SK-N-SH treated with all-trans-retinoic acid at 6 μM for 48 hours (cell line): ENCODE measurements around the gene QSER1.

Experiments used
- ATAC-seq: fragments of 200-7000 bp; cut with Tn5 transposase; 3 replicates; pipeline ENCODE4 v1.9.1; 2020; ENCODE audit warnings: mild to moderate bottlenecking, moderate library complexity
- ARNTL ChIP-seq: fragments of 450-650 bp; formaldehyde crosslinking; IDR thresholded peaks from 2 replicates; pipeline ENCODE4 v1.5.0; 2020; ENCODE audit warnings: low read depth, mild to moderate bottlenecking, moderate library complexity, borderline replicate concordance
- BACH2 ChIP-seq: fragments of 250-450 bp; sonication (Bioruptor Pico); IDR thresholded peaks from 2 replicates; pipeline ENCODE4 v1.9.0; 2021; ENCODE audit warnings: mild to moderate bottlenecking, borderline replicate concordance
- CREB5 ChIP-seq: fragments of 250-450 bp; sonication (Bioruptor Pico); IDR thresholded peaks from 2 replicates; pipeline ENCODE4 v1.5.1; 2020; ENCODE audit warnings: low read depth, mild to moderate bottlenecking, moderate library complexity
- CSDC2 ChIP-seq: fragments of 250-450 bp; sonication (Bioruptor Pico); IDR thresholded peaks from 2 replicates; pipeline ENCODE4 v1.5.0; 2020; ENCODE audit warnings: mild to moderate bottlenecking, moderate library complexity
- ESRRG ChIP-seq: fragments of 250-450 bp; sonication (Bioruptor Pico); IDR thresholded peaks from 2 replicates; pipeline ENCODE4 v1.6.1; 2021; ENCODE audit warnings: mild to moderate bottlenecking
- GLIS3 ChIP-seq: fragments of 250-450 bp; sonication (Bioruptor Pico); IDR thresholded peaks from 2 replicates; pipeline ENCODE4 v1.5.0; 2020; ENCODE audit warnings: mild to moderate bottlenecking, moderate library complexity
- ISL1 ChIP-seq: fragments of 250-450 bp; sonication (Bioruptor Pico); IDR thresholded peaks from 2 replicates; pipeline ENCODE4 v2.1.2; 2022; ENCODE audit warnings: mild to moderate bottlenecking, moderate library complexity
- OSR1 ChIP-seq: fragments of 250-450 bp; sonication (Bioruptor Pico); IDR thresholded peaks from 2 replicates; pipeline ENCODE4 v1.8.0; 2022; ENCODE audit warnings: moderate library complexity, mild to moderate bottlenecking, inconsistent platforms
- PATZ1 ChIP-seq: fragments of 250-450 bp; sonication (Bioruptor Pico); IDR thresholded peaks from 2 replicates; pipeline ENCODE4 v1.8.0; 2020; ENCODE audit warnings: mild to moderate bottlenecking, moderate library complexity, borderline replicate concordance
- POU6F1 ChIP-seq: fragments of 250-450 bp; sonication (Bioruptor Pico); IDR thresholded peaks from 2 replicates; pipeline ENCODE4 v1.8.0; 2021; ENCODE audit warnings: low read depth, mild to moderate bottlenecking, moderate library complexity, borderline replicate concordance
- PPARA ChIP-seq: fragments of 250-450 bp; sonication (Bioruptor Pico); IDR thresholded peaks from 2 replicates; pipeline ENCODE4 v1.5.0; 2020; ENCODE audit warnings: mild to moderate bottlenecking, borderline replicate concordance
- RARB ChIP-seq: fragments of 250-450 bp; sonication (Bioruptor Pico); IDR thresholded peaks from 2 replicates; pipeline ENCODE4 v1.8.0; 2021; ENCODE audit warnings: mild to moderate bottlenecking, moderate library complexity
- SNAI2 ChIP-seq: fragments of 250-450 bp; sonication (Bioruptor Pico); IDR thresholded peaks from 2 replicates; pipeline ENCODE4 v1.5.0; 2020; ENCODE audit warnings: mild to moderate bottlenecking, moderate library complexity
- TOX ChIP-seq: fragments of 250-450 bp; sonication (Bioruptor Pico); IDR thresholded peaks from 2 replicates; pipeline ENCODE4 v1.8.0; 2021; ENCODE audit warnings: mild to moderate bottlenecking, moderate library complexity, borderline replicate concordance
- TSHZ2 ChIP-seq: fragments of 250-450 bp; sonication (Bioruptor Pico); IDR thresholded peaks from 2 replicates; pipeline ENCODE4 v1.5.0; 2020; ENCODE audit warnings: mild to moderate bottlenecking, moderate library complexity
- ZFP3 ChIP-seq: fragments of 250-450 bp; sonication (Bioruptor Pico); IDR thresholded peaks from 2 replicates; pipeline ENCODE4 v1.5.0; 2020; ENCODE audit warnings: mild to moderate bottlenecking, moderate library complexity
- ZFP30 ChIP-seq: fragments of 450-650 bp; formaldehyde crosslinking; IDR thresholded peaks from 2 replicates; pipeline ENCODE4 v1.5.0; 2022; ENCODE audit warnings: mild to moderate bottlenecking, moderate library complexity
- ZNF565 ChIP-seq: fragments of 450-650 bp; formaldehyde crosslinking; conservative IDR thresholded peaks from 2 replicates; pipeline ENCODE4 v1.5.0; 2020; ENCODE audit warnings: low read depth, mild to moderate bottlenecking, moderate library complexity
- ZNF70 ChIP-seq: fragments of 450-650 bp; formaldehyde crosslinking; IDR thresholded peaks from 2 replicates; pipeline ENCODE4 v1.5.0; 2020; ENCODE audit warnings: mild to moderate bottlenecking, moderate library complexity
- ZNF8 ChIP-seq: fragments of 450-650 bp; formaldehyde crosslinking; IDR thresholded peaks from 2 replicates; pipeline ENCODE4 v1.5.0; 2020; ENCODE audit warnings: mild to moderate bottlenecking, moderate library complexity
- TF ChIP-seq, protein P1 (sequence below): fragments of 250-450 bp; sonication (Bioruptor Pico); IDR thresholded peaks from 2 replicates; pipeline ENCODE4 v1.5.1; 2021; ENCODE audit warnings: mild to moderate bottlenecking, moderate library complexity

QSER1 gene

DNA sequence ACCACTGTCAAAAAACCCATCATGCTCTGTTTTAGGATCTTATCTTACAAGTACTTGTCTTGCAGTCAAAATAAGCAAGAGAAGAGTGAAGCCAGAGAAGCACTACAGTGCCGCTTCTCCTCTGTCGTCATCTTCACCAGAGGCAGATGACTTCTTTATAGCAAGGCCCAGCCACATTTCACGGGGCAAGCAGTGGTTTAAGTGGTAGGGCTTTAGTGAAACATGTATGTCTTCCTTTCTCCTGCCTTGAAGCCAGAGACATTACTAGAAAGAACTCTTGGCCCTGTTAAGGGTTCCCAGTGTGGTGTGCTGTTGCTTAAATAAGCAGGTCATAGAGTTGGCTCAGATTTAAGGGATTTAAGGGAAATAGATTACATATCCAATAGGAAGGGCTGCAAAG, 80.2 kb downstream of the QSER1 start:
- TF ChIP-seq OSR1 (CRISPR knock-in tag) (no peak), ESRRG (CRISPR knock-in tag) (no peak), POU6F1 (no peak), ARNTL (CRISPR knock-in tag) (no peak), CREB5 (CRISPR knock-in tag) (no peak), TOX (CRISPR knock-in tag) (no peak), CSDC2 (CRISPR knock-in tag) (no peak), ZNF8 (CRISPR knock-in tag) (no peak), PPARA (no peak), TSHZ2 (CRISPR knock-in tag) (no peak), SNAI2 (CRISPR knock-in tag) (no peak), PATZ1 (CRISPR knock-in tag) (no peak), ZFP30 (CRISPR knock-in tag) (no peak), GLIS3 (no peak), ISL1 (CRISPR knock-in tag) (no peak), RARB (CRISPR knock-in tag) (no peak), ZNF565 (CRISPR knock-in tag) (no peak), BACH2 (CRISPR knock-in tag) (no peak), ZNF70 (CRISPR knock-in tag) (no peak)
- TF ChIP-seq, protein P1, sequence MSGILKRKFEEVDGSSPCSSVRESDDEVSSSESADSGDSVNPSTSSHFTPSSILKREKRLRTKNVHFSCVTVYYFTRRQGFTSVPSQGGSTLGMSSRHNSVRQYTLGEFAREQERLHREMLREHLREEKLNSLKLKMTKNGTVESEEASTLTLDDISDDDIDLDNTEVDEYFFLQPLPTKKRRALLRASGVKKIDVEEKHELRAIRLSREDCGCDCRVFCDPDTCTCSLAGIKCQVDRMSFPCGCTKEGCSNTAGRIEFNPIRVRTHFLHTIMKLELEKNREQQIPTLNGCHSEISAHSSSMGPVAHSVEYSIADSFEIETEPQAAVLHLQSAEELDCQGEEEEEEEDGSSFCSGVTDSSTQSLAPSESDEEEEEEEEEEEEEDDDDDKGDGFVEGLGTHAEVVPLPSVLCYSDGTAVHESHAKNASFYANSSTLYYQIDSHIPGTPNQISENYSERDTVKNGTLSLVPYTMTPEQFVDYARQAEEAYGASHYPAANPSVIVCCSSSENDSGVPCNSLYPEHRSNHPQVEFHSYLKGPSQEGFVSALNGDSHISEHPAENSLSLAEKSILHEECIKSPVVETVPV (CRISPR knock-in tag), result no peak
- TF ChIP-seq, all 23 proteins: peak for 0
- no peak for ATAC-seq

DNA sequence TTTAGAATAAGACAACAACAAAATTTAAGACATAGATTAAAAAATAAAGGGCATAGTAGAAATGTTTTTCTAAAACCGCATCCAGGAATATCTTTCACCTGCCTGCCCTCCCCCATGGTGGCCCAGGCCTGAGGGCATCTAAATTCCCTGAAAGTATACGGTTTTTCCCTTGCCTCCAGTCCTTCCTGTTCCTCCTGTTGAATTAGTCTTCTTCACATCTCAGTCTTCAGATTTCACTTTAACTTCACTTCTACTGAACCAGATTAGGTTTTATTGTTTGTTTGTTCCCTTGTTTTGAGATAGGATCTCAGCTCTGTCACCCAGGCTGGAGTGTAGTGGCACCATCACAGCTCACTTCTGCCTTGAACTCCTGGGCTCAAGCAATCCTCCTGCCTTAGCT, 90.0 kb downstream of the QSER1 start:
- TF ChIP-seq PPARA (no peak), ISL1 (CRISPR knock-in tag) (no peak), TSHZ2 (CRISPR knock-in tag) (no peak), ZFP3 (no peak), BACH2 (CRISPR knock-in tag) (no peak), POU6F1 (no peak), ZNF565 (CRISPR knock-in tag) (no peak)
- TF ChIP-seq, protein P1 (CRISPR knock-in tag), result no peak
- ATAC-seq, result no peak
